Germinal center (tissue), 1 donor: ENCODE results near the gene PIP5KL1.
"Not testable (repeated sequence)": the region's sequence is repeated elsewhere in the genome, so short reads cannot be mapped to it uniquely, and the experiment has no call there.

Experiments
- DNase-seq: peaks from one replicate; pipeline ENCODE4 v3.0.0; 2012; ENCODE audit warnings: mixed read lengths, low spot score

The PIP5KL1 gene

GRCh38 chr9:127893392-127893791 lies 37.2 kb downstream of the PIP5KL1 start:
- no peak for DNase-seq

- DNase-seq = no peak
These were observed 37.7 kb downstream of the PIP5KL1 start for GRCh38 chr9:127892831-127893230.

GRCh38 chr9:127890053-127890452 lies 40.5 kb downstream of the PIP5KL1 start:
- no peak for DNase-seq

- DNase-seq = no peak
These were observed 42.8 kb downstream of the PIP5KL1 start for GRCh38 chr9:127887792-127888191.

GRCh38 chr9:127886401-127886972 lies 44.1 kb downstream of the PIP5KL1 start:
- no peak for DNase-seq

- DNase-seq = no peak
These were observed 44.9 kb downstream of the PIP5KL1 start for GRCh38 chr9:127885508-127886281.

- no peak for DNase-seq
These were observed 45.5 kb downstream of the PIP5KL1 start for GRCh38 chr9:127884976-127885490.

- DNase-seq = no peak
These were observed 46.1 kb downstream of the PIP5KL1 start for GRCh38 chr9:127884427-127884911.

- DNase-seq = no peak
These were observed 46.6 kb downstream of the PIP5KL1 start for GRCh38 chr9:127883959-127884358.

GRCh38 chr9:127881715-127882114 lies 48.9 kb downstream of the PIP5KL1 start:
- DNase-seq = not testable (repeated sequence)

GRCh38 chr9:127880143-127880542 lies 50.4 kb downstream of the PIP5KL1 start:
- DNase-seq = peak; percentile 45

GRCh38 chr9:127878652-127879390 lies 51.8 kb downstream of the PIP5KL1 start:
- no peak for DNase-seq

- no peak for DNase-seq
These were observed 52.5 kb downstream of the PIP5KL1 start for GRCh38 chr9:127878001-127878651.

- DNase-seq = no peak
These were observed 53.0 kb downstream of the PIP5KL1 start, which contains the start of gene AK1 for GRCh38 chr9:127877566-127877998. TSS of gene AK1 (minus strand) at chr9:127877675. CDS start at chr9:127874617, 3,058 bp downstream.

- DNase-seq = no peak
These were observed 53.6 kb downstream of the PIP5KL1 start for GRCh38 chr9:127876764-127877562.

- DNase-seq = no peak
These were observed 54.4 kb downstream of the PIP5KL1 start for GRCh38 chr9:127876026-127876763.

GRCh38 chr9:127875306-127875966 lies 55.1 kb downstream of the PIP5KL1 start:
- no peak for DNase-seq

- no peak for DNase-seq
These were observed 56.0 kb downstream of the PIP5KL1 start for GRCh38 chr9:127874301-127875221.

- no peak for DNase-seq
These were observed 56.7 kb downstream of the PIP5KL1 start for GRCh38 chr9:127873886-127874285.
